Spleen (tissue), 7 donors: ENCODE results near the gene RECK.

Source experiments
- CTCF ChIP-seq, 11 experiments: fragments of 200-600 bp in 7 of 11; fragments of 450-650 bp in 4 of 11; sonication (generic) in 4 of 11; IDR thresholded peaks in 8 of 11; conservative IDR thresholded peaks in 3 of 11; 1 replicate in 7 of 11; 2 replicates in 4 of 11; pipeline versions ENCODE4 v1.4.0 to v1.8.0; 2016 to 2021; ENCODE audit warnings: antibody characterized with exemption in 11 of 11, inconsistent platforms in 4 of 11, mild to moderate bottlenecking in 1 of 11
- POLR2A ChIP-seq, 3 donors: fragments of 450-650 bp; IDR thresholded peaks; one replicate each; pipeline ENCODE4 v1.5.1; 2017; ENCODE audit warnings: antibody characterized with exemption in 3 of 3, mild to moderate bottlenecking in 1 of 3
- donor health status: DM: no; HTN: no; CAD: no; lungs with moderate emphysema.
- donor health status: DM: no; HTN: no; CAD: no.
- donor health status: DM: no; HTN: no; CAD: no.

- TF ChIP-seq CTCF (IDR thresholded peaks at IDR 0.05 in 8 of 11, conservative IDR thresholded peaks at IDR 0.05 in 3 of 11), result no peak
- TF ChIP-seq POLR2A (IDR thresholded peaks at IDR 0.05), result no peak
Observed at GRCh38 chr9:36161187-36161586, 124.5 kb downstream of the RECK start.
